HL-60 (cell line): ENCODE results near the gene COL5A2.

Experiments used
- DNase-seq, 2 experiments: peaks; one replicate each; pipeline ENCODE4 v3.0.0-alpha.2; 2010 to 2020; ENCODE audit warnings: low read depth in 1 of 2, low spot score in 1 of 2
- H3K27ac ChIP-seq: fragments of 250-450 bp; sonication (Bioruptor Pico); replicated peaks from 2 replicates; pipeline ENCODE4 v1.5.1; 2020; ENCODE audit warnings: mild to moderate bottlenecking, moderate library complexity
- H3K27me3 ChIP-seq: fragments of 250-450 bp; sonication (Bioruptor Pico); 2 replicates; pipeline ENCODE4 v1.5.1; 2021; ENCODE audit warnings: mild to moderate bottlenecking, moderate library complexity; ENCODE audit not compliant: insufficient read depth, poor library complexity, severe bottlenecking
- H3K4me3 ChIP-seq: replicated peaks from 2 replicates; pipeline ENCODE4 v1.5.1; 2011; ENCODE audit warnings: mild to moderate bottlenecking, control low read depth, low read length; ENCODE audit not compliant: insufficient read depth
- CTCF ChIP-seq: IDR thresholded peaks from one replicate; pipeline ENCODE4 v1.5.1; 2011; ENCODE audit warnings: low read length, control low read depth, inconsistent platforms; ENCODE audit not compliant: insufficient read depth
- GABPA ChIP-seq: IDR thresholded peaks from 2 replicates; pipeline ENCODE4 v1.6.1; 2012; ENCODE audit warnings: low read depth
- POLR2AphosphoS5 ChIP-seq: IDR thresholded peaks from 2 replicates; pipeline ENCODE4 v1.6.1; 2012; ENCODE audit warnings: low read depth
- REST ChIP-seq: IDR thresholded peaks from 2 replicates; pipeline ENCODE4 v1.6.1; 2012; ENCODE audit warnings: low read depth; ENCODE audit not compliant: insufficient replicate concordance
- SPI1 ChIP-seq: IDR thresholded peaks from 2 replicates; pipeline ENCODE4 v1.6.1; 2012; ENCODE audit warnings: low read depth, mild to moderate bottlenecking, borderline replicate concordance

The COL5A2 gene

GRCh38 chr2:189091253-189091652 lies 88.3 kb downstream of the COL5A2 start:
- Histone ChIP-seq H3K27ac (no peak overlapping the region), H3K4me3 (no peak overlapping the region), H3K27me3 (no peaks in the 10 kb centered on the region)
- no peak for TF ChIP-seq REST
- TF ChIP-seq SPI1: no peak
- no peak for TF ChIP-seq CTCF
- TF ChIP-seq POLR2AphosphoS5: no peak
- TF ChIP-seq GABPA: no peak
- DNase-seq: no peak

GRCh38 chr2:189088591-189089205 lies 90.9 kb downstream of the COL5A2 start:
- no peaks in the 10 kb centered on the region for H3K27me3 ChIP-seq
- H3K4me3 ChIP-seq: no peak overlapping the region
- no peak for DNase-seq
- TF ChIP-seq CTCF (no peak), GABPA (no peak), REST (no peak), POLR2AphosphoS5 (no peak), SPI1 (no peak)
- H3K27ac ChIP-seq: no peak overlapping the region

- H3K27ac ChIP-seq: no peak overlapping the region
- DNase-seq: no peak
Measured at GRCh38 chr2:189086710-189087109, 92.9 kb downstream of the COL5A2 start.

More at GRCh38 chr2:189086710-189087109, 92.9 kb downstream of the COL5A2 start:
- TF ChIP-seq CTCF: no peak
- TF ChIP-seq REST: no peak
- Histone ChIP-seq H3K4me3 (no peak overlapping the region), H3K27me3 (no peaks in the 10 kb centered on the region)
